Glutamatergic neuron (in vitro differentiated cells): ENCODE measurements around the gene TRIM67. TPM values are rescaled to one million over a fixed set of nuclear protein-coding genes. Genes with fewer than 3 reads are reported as not detected.

Experiments
- DNase-seq: peaks from one replicate; pipeline ENCODE4 v3.0.0; 2022
- H3K27ac Mint-ChIP-seq: one replicate; pipeline ENCODE4 v1.8.0; 2020; ENCODE audit warnings: mild to moderate bottlenecking, mixed read lengths, inconsistent platforms; ENCODE audit not compliant: unreplicated experiment
- H3K27me3 Mint-ChIP-seq: one replicate; pipeline ENCODE4 v1.8.0; 2020; ENCODE audit warnings: mild to moderate bottlenecking, moderate library complexity, mixed read lengths, inconsistent platforms; ENCODE audit not compliant: unreplicated experiment
- H3K36me3 Mint-ChIP-seq: one replicate; pipeline ENCODE4 v1.8.0; 2020; ENCODE audit warnings: mild to moderate bottlenecking, mixed read lengths, inconsistent platforms; ENCODE audit not compliant: unreplicated experiment
- H3K4me1 Mint-ChIP-seq: one replicate; pipeline ENCODE4 v1.8.0; 2020; ENCODE audit warnings: mild to moderate bottlenecking, low read depth, mixed read lengths, inconsistent platforms; ENCODE audit not compliant: unreplicated experiment
- H3K4me3 Mint-ChIP-seq: one replicate; pipeline ENCODE4 v1.8.0; 2020; ENCODE audit warnings: mild to moderate bottlenecking, mixed read lengths, inconsistent platforms; ENCODE audit not compliant: unreplicated experiment
- H3K9me3 Mint-ChIP-seq: one replicate; pipeline ENCODE4 v1.8.0; 2020; ENCODE audit warnings: mild to moderate bottlenecking, moderate library complexity, mixed read lengths, inconsistent platforms; ENCODE audit not compliant: unreplicated experiment
- CTCF ChIP-seq: fragments of 200-600 bp; sonication (generic); IDR thresholded peaks from one replicate; pipeline ENCODE4 v1.5.0; 2021; ENCODE audit not compliant: partially characterized antibody, unreplicated experiment
- total RNA-seq: library from RNA; stranded (reverse); fragmentation: NEBNext Ultra II Directional; extraction: Animal tissue kit (Norgen Biotek cat#: 25700); gene quantifications from one replicate; pipeline ENCODE4 v1.2.1, GENCODE V29; 2021; ENCODE audit not compliant: unreplicated experiment

TRIM67 gene
- total RNA-seq, 1 donor from 2014 or later, result 3.9 TPM

- peaks cover 8% of the 10 kb centered on the region for H3K27me3 Mint-ChIP-seq
- no peak for TF ChIP-seq CTCF
- no peak for DNase-seq
- no peak overlapping the region for H3K4me3 Mint-ChIP-seq
- no peaks in the 10 kb centered on the region for H3K9me3 Mint-ChIP-seq
- H3K36me3 Mint-ChIP-seq, result no peaks in the 10 kb centered on the region
- no peaks in the 10 kb centered on the region for H3K4me1 Mint-ChIP-seq
- no peak overlapping the region for H3K27ac Mint-ChIP-seq
Observed at GRCh38 chr1:231186356-231187115, 24.7 kb downstream of the TRIM67 start.

- no peaks in the 10 kb centered on the region for H3K9me3 Mint-ChIP-seq
- H3K27ac Mint-ChIP-seq, result no peak overlapping the region
- no peak overlapping the region for H3K4me3 Mint-ChIP-seq
- no peak for DNase-seq
- no peaks in the 10 kb centered on the region for H3K4me1 Mint-ChIP-seq
- H3K36me3 Mint-ChIP-seq, result no peaks in the 10 kb centered on the region
- peaks cover 6% of the 10 kb centered on the region for H3K27me3 Mint-ChIP-seq
- no peak for TF ChIP-seq CTCF
Observed at GRCh38 chr1:231187571-231187970, 25.7 kb downstream of the TRIM67 start.

GRCh38 chr1:231188072-231188471, 26.2 kb downstream of the TRIM67 start:
- Mint-ChIP-seq H3K27ac (no peak overlapping the region), H3K4me3 (no peak overlapping the region), H3K27me3 (peaks cover 6% of the 10 kb centered on the region), H3K4me1 (no peaks in the 10 kb centered on the region), H3K9me3 (no peaks in the 10 kb centered on the region), H3K36me3 (no peaks in the 10 kb centered on the region)
- TF ChIP-seq CTCF, result no peak
- DNase-seq, result no peak

- no peak for DNase-seq
- H3K9me3 Mint-ChIP-seq, result no peaks in the 10 kb centered on the region
- no peak for TF ChIP-seq CTCF
- no peak overlapping the region for H3K4me3 Mint-ChIP-seq
- peaks cover 6% of the 10 kb centered on the region for H3K27me3 Mint-ChIP-seq
- no peaks in the 10 kb centered on the region for H3K36me3 Mint-ChIP-seq
- no peak overlapping the region for H3K27ac Mint-ChIP-seq
- no peaks in the 10 kb centered on the region for H3K4me1 Mint-ChIP-seq
Observed at GRCh38 chr1:231188768-231189167, 26.9 kb downstream of the TRIM67 start.

- no peak overlapping the region for H3K4me3 Mint-ChIP-seq
- TF ChIP-seq CTCF, result no peak
- H3K36me3 Mint-ChIP-seq, result no peaks in the 10 kb centered on the region
- no peaks in the 10 kb centered on the region for H3K4me1 Mint-ChIP-seq
- H3K27me3 Mint-ChIP-seq, result peaks cover 6% of the 10 kb centered on the region
- H3K27ac Mint-ChIP-seq, result no peak overlapping the region
- no peaks in the 10 kb centered on the region for H3K9me3 Mint-ChIP-seq
- DNase-seq, result no peak
Observed at GRCh38 chr1:231189683-231190270, 27.9 kb downstream of the TRIM67 start.
